Activated B cell treated with CpG ODN at 0.5 μM for 24 hours (primary cell): Measurements from ENCODE around the gene DUSP12. TPM values are rescaled to one million over a fixed set of nuclear protein-coding genes. Genes with fewer than 3 reads are reported as not detected.

Source experiments
- ATAC-seq: fragments of 200-7000 bp; cut with Tn5 transposase; one replicate; pipeline ENCODE4 v1.10.0; 2021; ENCODE audit warnings: low read depth, mild to moderate bottlenecking, moderate library complexity
- CTCF ChIA-PET: fragments of 350-600 bp; sonication (Branson Sonifier 250); formaldehyde crosslinking; loops from one replicate; lab custom pipeline; 2021; ENCODE audit warnings: antibody characterized with exemption; lab: Charles Lee
- POLR2A ChIA-PET: fragments of 350-600 bp; sonication (Branson Sonifier 250); formaldehyde crosslinking; loops from one replicate; lab custom pipeline; 2021; ENCODE audit warnings: antibody characterized with exemption; lab: Charles Lee
- DNase-seq: peaks from one replicate; pipeline ENCODE4 v3.0.0; 2022
- H3K27ac Mint-ChIP-seq: one replicate; pipeline ENCODE4 v1.8.0; 2020; ENCODE audit warnings: mixed read lengths
- H3K27me3 Mint-ChIP-seq: one replicate; pipeline ENCODE4 v1.8.0; 2021; ENCODE audit warnings: mixed read lengths
- H3K36me3 Mint-ChIP-seq: one replicate; pipeline ENCODE4 v1.8.0; 2021; ENCODE audit warnings: low read depth, mixed read lengths
- H3K4me1 Mint-ChIP-seq: one replicate; pipeline ENCODE4 v1.8.0; 2021; ENCODE audit warnings: mixed read lengths
- H3K4me3 Mint-ChIP-seq: one replicate; pipeline ENCODE4 v1.8.0; 2020; ENCODE audit warnings: mild to moderate bottlenecking, mixed read lengths
- H3K9me3 Mint-ChIP-seq: one replicate; pipeline ENCODE4 v1.8.0; 2020; ENCODE audit warnings: mixed read lengths
- intact Hi-C: fragments of 100-400 bp; cut with micrococcal nuclease; formaldehyde crosslinking; loops from one replicate; pipeline ENCODE4 v1.15.1; 2024
- total RNA-seq: library from RNA; stranded (reverse); gene quantifications from 2 replicates; pipeline ENCODE4 v1.2.3, GENCODE V29; 2022
- TF ChIP-seq, protein P1 (sequence below): fragments of 200-600 bp; IDR thresholded peaks from one replicate; pipeline ENCODE4 v1.8.0; 2022; ENCODE audit warnings: antibody characterized with exemption, mild to moderate bottlenecking

The DUSP12 gene
- total RNA-seq, 1 donor from 2014 or later, result 37.2 TPM

DNA sequence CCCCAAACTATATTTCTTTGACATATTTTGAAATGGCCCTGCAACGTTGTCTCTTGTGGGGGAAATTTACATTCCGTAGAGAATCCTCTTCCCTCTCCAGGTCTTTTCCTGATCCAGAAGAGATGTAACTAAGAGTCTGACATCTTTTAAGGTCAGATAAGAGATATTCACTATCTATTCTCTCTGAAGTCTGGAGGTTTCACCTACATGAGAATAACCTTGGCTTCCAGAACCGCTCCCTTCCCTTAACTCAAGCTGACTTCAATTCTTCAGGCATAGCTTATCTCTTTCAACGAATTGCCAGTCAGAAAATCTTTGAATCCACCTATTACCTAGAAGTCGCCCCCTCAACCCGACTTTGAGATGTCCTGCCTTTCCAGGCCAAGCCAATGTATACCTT, 18.3 kb upstream of the DUSP12 start:
- no peaks in the 10 kb centered on the region for H3K9me3 Mint-ChIP-seq
- intact Hi-C loops, result no loop called here
- H3K27me3 Mint-ChIP-seq, result no peaks in the 10 kb centered on the region
- TF ChIP-seq, protein P1, sequence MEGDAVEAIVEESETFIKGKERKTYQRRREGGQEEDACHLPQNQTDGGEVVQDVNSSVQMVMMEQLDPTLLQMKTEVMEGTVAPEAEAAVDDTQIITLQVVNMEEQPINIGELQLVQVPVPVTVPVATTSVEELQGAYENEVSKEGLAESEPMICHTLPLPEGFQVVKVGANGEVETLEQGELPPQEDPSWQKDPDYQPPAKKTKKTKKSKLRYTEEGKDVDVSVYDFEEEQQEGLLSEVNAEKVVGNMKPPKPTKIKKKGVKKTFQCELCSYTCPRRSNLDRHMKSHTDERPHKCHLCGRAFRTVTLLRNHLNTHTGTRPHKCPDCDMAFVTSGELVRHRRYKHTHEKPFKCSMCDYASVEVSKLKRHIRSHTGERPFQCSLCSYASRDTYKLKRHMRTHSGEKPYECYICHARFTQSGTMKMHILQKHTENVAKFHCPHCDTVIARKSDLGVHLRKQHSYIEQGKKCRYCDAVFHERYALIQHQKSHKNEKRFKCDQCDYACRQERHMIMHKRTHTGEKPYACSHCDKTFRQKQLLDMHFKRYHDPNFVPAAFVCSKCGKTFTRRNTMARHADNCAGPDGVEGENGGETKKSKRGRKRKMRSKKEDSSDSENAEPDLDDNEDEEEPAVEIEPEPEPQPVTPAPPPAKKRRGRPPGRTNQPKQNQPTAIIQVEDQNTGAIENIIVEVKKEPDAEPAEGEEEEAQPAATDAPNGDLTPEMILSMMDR, result no peak
- CTCF ChIA-PET, result interaction anchor here (1.1 to 6.6 kb wide), 2 partner anchors 8 to 10 kb away, joined by 3 to 57 read pairs; no protein-coding TSS in a partner anchor
- ATAC-seq (no peak), DNase-seq (no peak)
- H3K27ac Mint-ChIP-seq, result no peak overlapping the region
- no peaks in the 10 kb centered on the region for H3K36me3 Mint-ChIP-seq
- H3K4me3 Mint-ChIP-seq, result no peak overlapping the region
- peaks cover 38% of the 10 kb centered on the region for H3K4me1 Mint-ChIP-seq
- POLR2A ChIA-PET, result no interaction called here

GRCh38 chr1:161731981-161732718, 17.4 kb upstream of the DUSP12 start:
- intact Hi-C loops, result no loop called here

DNA sequence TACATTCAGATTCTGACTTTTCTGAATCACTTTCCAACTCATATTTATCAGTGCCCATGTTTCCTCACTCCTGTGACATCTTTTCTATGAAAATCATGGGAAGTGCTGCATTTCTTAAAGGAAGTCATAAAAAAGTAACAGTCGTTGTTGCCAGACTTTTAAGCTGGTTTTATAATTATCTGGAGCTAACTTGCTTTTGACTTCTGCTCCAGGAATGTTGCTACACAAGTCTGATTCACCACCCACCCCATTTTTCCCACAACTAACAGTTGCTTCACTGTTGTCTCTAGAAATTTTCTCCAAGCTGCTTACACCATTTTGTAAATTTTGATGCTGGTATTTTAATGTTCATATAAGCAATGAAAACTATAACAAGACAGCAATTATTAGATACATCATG, 16.1 kb upstream of the DUSP12 start:
- ATAC-seq (no peak), DNase-seq (no peak)
- ChIA-PET CTCF (interaction anchor here (0.6 to 1.0 kb wide), 2 partner anchors 8 kb away, joined by 3 to 4 read pairs; no protein-coding TSS in a partner anchor), POLR2A (interaction anchor here (1.1 kb wide), 1 partner anchor 26 kb away, joined by 3 read pairs; the partner anchor contains the start of gene FCRLA)
- TF ChIP-seq, protein P1, result no peak
- Mint-ChIP-seq H3K9me3 (no peaks in the 10 kb centered on the region), H3K27ac (no peak overlapping the region), H3K27me3 (no peaks in the 10 kb centered on the region), H3K4me3 (no peak overlapping the region), H3K36me3 (no peaks in the 10 kb centered on the region), H3K4me1 (peaks cover 36% of the 10 kb centered on the region)
- intact Hi-C loops, result no loop called here

More at GRCh38 chr1:161731981-161732718, 17.4 kb upstream of the DUSP12 start:
- Mint-ChIP-seq H3K9me3 (no peaks in the 10 kb centered on the region), H3K27ac (no peak overlapping the region), H3K36me3 (no peaks in the 10 kb centered on the region), H3K4me1 (peaks cover 40% of the 10 kb centered on the region), H3K4me3 (no peak overlapping the region), H3K27me3 (no peaks in the 10 kb centered on the region)
- ATAC-seq, result no peak
- DNase-seq, result no peak
- ChIA-PET CTCF (interaction anchor here (1.0 to 6.6 kb wide), 2 partner anchors 7 to 9 kb away, joined by 4 to 57 read pairs; no protein-coding TSS in a partner anchor), POLR2A (interaction anchor here (1.1 to 1.2 kb wide), 2 partner anchors 13 to 25 kb away, joined by 3 to 4 read pairs; partner anchors contain the start of gene FCRLA)
- TF ChIP-seq, protein P1, result no peak

GRCh38 chr1:161735837-161736236, 13.7 kb upstream of the DUSP12 start:
- no peaks in the 10 kb centered on the region for H3K9me3 Mint-ChIP-seq
- no peaks in the 10 kb centered on the region for H3K36me3 Mint-ChIP-seq
- no peak overlapping the region for H3K27ac Mint-ChIP-seq
- ChIA-PET CTCF (interaction anchor here (1.2 kb wide), 1 partner anchor 88 kb away, joined by 3 read pairs; no protein-coding TSS in a partner anchor), POLR2A (interaction anchor here (7.7 kb wide), 1 partner anchor 8 kb away, joined by 144 read pairs; no protein-coding TSS in a partner anchor)
- TF ChIP-seq, protein P1, result no peak
- H3K4me1 Mint-ChIP-seq, result peaks cover 36% of the 10 kb centered on the region
- DNase-seq (no peak), ATAC-seq (no peak)
- no peak overlapping the region for H3K4me3 Mint-ChIP-seq
- H3K27me3 Mint-ChIP-seq, result no peaks in the 10 kb centered on the region
- intact Hi-C loops, result loop anchor here (5.0 kb wide), 1 partner anchor 89 kb away; no protein-coding TSS in a partner anchor
